Stimulated activated CD8-positive, alpha-beta memory T cell treated with anti-CD3 and anti-CD28 coated beads, Interleukin-12 subunit alpha, Interleukin-12 subunit beta, amount 100 ng/mL, for 4 hours (primary cell): ENCODE data around the gene SNRPA1.
A peak's percentile ranks its signal among the peaks of the same experiment; 100 is the strongest.
"Not testable (repeated sequence)": the region's sequence is repeated elsewhere in the genome, so short reads cannot be mapped to it uniquely, and the experiment has no call there.

ENCODE experiments used
- DNase-seq: peaks from one replicate; pipeline ENCODE4 v3.0.0-alpha.2; 2020; ENCODE audit warnings: low read depth

Gene SNRPA1

DNA sequence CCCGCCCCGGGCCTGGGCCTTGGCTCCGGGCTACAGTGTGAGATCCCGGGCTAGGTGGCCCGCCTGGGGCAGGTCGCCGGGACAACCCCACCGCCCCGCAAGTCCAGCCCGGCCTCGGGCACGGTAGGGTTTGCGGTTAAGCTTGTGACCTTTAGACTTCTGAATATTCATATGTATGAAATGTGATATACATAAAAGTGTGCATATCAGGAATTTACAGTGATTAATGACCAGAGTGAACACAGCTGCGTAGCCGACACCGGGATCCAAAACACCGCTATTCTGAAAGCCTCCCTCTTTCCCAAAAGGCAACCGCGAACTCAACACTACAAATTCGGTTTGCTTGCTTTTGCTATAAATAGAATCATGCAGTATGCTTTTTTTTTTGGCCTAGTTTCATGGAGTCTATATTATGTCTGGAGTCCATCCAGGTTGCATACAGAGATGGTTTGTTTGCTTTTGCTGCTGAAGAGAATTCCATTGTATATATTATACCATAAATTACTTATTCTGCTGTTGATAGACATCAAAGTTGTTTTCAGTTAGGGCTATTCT lies 636 bp upstream of the SNRPA1 start:
- no peak for DNase-seq

DNA sequence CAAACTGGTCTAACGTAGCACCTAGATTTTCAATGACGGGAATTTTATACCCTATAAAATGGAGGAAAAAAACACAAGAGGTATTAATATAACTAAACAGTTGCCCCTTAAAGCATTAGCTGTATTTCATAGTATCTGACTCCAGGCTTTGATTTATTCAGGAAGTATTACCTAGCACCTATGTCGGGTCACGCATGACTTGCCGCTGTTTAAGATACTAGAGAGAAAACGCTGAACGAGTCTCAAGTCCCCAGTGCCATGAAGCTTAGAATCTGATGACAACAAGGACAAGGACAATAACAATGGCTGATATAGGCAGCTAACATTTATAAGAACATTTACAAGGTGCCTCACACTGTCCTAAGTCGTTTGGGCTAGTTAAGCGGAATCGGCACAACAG lies 1.9 kb downstream of the SNRPA1 start:
- no peak for DNase-seq

DNA sequence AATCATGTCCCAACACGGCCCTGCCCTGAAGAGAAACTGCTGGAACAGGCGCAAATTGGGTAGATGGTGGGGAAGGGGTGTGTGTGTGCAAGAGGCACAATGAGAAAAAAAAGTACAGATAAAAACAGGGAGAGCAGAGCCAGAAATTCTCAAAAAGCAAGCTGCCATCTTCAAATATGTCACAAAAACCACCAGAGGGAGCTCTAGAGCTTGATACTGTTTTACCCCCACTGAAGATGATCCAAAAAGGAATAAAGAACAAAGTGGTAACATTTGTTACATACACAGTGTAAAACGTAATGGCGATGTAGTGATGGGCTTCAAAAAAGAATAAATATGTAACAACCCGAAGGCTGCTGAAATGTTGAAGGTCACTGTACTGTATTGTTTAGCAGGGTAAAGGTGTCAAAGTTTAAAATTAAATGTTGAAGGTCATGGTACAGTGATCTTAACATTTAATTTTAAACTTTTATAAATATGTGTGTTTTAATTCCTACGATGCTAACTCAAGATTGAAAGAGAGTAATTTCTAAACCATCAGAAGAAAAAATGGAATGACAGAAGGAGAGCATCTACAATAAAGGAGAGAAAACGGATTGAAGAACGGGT lies 6.0 kb downstream of the SNRPA1 start:
- DNase-seq, result no peak

DNA sequence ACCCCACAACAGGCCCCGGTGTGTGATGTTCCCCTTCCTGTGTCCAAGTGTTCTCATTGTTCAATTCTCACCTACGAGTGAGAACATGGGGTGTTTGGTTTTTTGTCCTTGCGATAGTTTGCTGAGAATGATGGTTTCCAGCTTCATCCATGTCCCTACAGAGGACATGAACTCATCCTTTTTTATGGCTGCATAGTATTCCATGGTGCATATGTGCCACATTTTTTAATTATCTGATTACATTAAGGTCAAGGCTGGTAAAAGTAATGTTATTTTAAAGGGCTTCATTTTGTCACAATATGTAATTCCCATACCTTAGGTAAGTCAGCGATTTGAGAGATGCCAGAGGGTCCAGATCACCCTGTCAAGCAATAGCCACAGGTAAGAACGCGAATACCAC lies 7.7 kb downstream of the SNRPA1 start:
- DNase-seq, result not testable (repeated sequence)

GRCh38 chr15:101286471-101287114 lies 8.5 kb downstream of the SNRPA1 start:
- DNase-seq, result no peak

- DNase-seq, result no peak
These were observed 11.1 kb downstream of the SNRPA1 start for GRCh38 chr15:101283931-101284330.

DNA sequence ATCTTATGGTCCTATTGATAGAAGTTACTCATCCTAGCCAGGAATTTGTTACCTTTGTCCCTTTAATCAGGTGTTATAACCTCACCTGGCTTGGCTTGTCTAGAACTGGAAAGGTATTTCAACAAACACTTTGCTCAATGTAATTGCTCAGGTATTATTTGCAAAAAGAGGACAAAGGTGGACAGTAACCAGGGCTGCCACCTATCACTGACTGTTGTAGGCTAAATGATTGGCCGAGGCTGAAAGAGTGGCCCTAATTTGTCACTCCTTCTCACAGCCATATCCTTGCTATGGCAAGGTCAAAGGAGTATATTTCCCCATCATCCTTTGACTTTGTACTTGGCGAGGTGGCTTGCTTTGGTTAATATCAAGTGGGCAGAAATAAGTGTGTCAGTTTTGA lies 15.0 kb downstream of the SNRPA1 start:
- no peak for DNase-seq

DNA sequence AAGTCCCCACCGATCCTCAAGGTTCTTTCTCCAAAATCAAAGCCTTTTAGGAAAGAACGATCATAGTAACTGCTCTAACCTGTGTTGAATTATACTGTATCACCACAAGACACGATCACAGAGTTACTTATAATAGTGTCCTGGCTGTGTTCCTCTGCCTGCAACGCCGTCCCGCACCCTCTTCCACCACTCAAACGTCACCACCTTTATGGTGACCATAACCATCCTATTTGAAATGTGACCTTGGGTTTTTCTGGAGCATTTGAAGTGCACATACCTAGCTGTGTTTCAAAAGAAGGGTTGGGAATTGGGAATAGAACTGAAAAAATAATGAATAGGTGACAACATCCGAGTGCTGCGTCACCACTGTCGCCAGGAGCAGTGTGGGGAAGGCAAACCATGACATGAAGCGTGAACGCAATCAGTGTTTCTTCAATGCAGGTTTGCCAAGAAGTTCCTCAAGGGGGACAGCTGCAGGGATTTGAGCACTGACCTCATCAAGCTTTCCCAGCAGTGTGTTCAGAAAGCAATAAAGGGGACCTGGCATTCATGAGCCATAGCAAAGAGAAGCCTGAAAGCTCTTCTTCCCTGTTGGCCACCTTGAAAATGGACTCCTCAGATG lies 17.0 kb downstream of the SNRPA1 start:
- DNase-seq, result no peak

GRCh38 chr15:101277038-101277822 lies 17.8 kb downstream of the SNRPA1 start, which contains the start of gene SELENOS:
Gene SELENOS, minus strand, starts transcription at chr15:101277485. Its CDS starts 68 bp downstream, at chr15:101277417.
- peak; percentile 81 for DNase-seq

DNA sequence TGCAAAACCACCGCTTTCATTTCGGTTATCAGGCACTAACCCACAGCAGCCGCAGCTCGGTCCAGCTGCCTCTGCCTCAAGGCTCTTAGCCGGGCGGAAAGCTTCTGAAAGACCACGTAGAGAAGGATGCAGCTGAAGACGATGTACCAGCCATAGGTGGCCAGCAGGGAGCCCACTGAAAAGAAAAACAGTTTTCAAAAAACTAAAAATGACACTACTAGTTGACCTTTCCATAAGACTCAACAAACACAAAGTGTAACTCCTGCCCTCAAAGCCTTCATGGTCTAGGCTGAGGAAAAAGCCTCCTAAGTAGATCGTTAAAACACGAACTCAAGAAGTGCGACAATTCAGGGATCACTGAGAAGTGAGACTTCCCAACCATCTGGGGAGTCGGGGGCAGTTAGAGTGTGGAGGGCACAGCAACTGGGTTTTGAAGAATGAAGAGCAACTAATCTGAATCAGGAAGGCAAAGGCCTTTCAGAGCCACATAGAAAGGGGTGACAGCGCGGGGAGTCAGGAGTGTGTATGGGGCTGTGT lies 18.5 kb downstream of the SNRPA1 start:
- DNase-seq, result no peak

- no peak for DNase-seq
These were observed 20.0 kb downstream of the SNRPA1 start for GRCh38 chr15:101275018-101275417.

- DNase-seq, result no peak
These were observed 21.5 kb downstream of the SNRPA1 start for GRCh38 chr15:101273534-101273933.

- no peak for DNase-seq
These were observed 22.5 kb downstream of the SNRPA1 start for GRCh38 chr15:101272584-101272983.

DNA sequence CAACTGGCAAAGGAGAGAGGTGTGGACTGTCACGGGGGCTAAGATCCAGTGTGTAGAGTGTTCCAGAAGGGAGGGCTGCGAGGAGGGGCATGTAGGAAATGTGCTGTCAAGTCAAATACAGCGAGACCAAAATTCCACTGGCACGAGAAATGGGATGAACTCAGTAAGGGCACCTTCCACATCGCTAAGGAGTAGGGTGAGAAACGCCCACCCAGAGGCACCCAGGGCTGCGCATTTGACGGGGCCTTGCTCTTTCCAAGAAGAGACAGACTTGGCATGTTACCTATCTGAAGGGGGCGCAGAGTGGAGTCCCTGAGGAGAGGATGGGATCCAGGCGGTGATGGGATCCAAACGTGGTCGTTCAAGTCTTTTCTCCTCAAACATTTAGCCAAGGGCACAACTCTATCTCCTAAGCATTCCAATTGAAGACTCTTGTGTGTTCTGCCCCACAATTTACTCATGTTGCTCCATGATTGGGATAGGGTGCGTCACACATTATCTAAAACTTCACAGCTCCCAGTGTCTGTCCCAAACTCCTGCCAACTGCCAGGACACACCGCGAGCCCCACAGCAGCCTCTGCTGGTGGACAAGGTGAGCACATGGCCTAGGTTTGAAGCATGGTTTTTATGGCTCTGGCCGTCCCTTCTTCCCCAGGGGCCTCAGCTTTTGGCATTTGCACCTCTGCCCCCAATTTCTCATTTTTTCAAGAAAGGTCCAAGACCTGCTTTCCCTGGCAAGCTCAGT lies 25.4 kb downstream of the SNRPA1 start:
- DNase-seq, result no peak

DNA sequence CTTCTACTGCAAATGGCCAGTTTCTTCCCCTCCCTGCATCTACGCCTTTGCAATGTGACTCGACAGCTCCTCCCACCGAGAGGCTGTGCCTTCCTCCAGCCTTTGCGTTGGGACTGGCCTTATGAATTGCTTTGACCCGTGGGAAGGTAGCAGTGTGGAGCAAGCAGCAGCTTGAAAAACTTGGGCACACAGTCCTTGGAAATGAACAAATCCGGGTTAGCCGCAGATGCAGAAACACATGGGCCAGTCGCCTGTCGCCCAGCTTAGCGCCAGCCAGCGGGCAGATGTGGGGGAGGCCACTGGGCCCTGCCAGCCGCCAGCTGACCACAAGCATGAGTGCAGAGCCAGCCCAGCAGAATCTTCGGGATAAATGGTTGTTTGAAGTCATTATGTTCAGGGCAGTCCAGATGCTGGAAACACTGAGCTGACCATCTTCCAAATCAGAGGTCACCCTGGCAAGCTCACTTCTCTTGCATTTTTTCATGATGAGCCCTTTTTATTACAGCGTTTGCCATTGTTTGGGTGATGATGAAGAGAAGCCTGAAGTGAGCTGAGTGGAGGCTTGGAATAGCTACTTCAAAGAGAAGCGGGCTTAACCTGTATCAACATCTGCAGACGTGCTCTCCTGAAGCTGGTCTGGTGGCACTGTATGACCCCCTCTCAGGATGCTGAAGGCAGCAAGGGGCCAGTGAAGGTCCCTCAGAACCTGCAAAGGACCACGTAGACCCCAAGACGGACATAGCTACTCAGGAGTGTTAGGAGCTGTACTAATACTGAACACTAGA lies 27.5 kb downstream of the SNRPA1 start:
- no peak for DNase-seq

GRCh38 chr15:101266787-101267186 lies 28.3 kb downstream of the SNRPA1 start:
- no peak for DNase-seq

DNA sequence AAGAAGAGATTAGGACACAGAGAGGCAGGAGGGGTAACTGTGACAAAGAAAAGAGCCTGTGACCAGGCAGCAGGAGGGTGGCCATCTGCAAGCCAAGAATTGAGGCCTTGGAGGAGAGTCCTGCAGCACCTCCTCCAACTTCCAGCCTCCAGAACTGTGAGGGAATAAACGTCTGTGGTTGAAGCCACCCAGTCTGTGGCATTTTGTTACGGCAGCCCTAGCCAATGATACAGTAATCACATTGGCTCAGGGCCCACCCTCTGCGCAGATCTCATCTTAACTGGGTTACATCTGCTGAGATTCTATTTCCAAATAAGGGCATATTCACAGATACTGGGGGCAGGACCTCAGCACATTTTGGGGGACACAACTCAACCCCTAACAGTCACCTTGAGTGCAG lies 29.0 kb downstream of the SNRPA1 start:
- DNase-seq, result no peak

GRCh38 chr15:101264911-101265641 lies 30.0 kb downstream of the SNRPA1 start:
- no peak for DNase-seq

DNA sequence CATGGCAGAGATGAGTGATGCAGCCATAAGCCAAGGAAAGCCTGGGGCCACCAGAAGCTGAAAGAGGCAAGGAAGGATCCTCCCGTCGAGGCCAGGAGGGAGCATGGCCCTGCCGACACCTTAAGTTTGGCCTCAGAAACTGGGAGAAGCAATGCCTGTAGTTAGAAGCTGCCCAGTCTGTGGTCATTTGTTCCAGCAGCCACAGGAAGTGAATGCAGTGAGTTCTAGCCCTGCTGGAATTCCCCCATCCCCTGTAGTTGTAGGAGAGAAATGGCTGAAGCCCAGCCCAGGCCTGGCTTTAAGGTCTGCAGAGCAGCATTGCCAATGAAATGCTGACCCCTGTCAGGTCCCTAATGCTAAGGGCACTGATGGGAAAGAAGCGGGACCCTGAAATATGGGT lies 31.0 kb downstream of the SNRPA1 start:
- no peak for DNase-seq

DNA sequence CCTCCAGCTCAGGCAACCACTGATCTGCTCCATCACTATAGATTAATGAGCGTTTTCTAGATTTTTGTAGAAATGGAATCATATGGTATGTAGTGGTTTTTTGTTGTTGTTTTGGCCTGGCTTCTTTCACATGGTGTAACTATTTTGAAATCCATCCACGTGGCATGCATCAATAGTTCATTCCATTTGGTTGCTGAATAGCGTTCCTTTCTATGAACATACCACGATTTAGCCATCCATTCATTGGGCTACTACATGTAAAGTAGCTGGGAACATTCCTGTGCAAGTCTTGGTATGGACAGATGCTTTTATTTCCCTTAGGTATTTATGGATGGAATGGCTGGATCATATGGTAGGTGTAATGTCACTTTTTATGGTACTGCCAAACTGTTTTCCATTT lies 32.5 kb downstream of the SNRPA1 start:
- no peak for DNase-seq
